ENCODE data around the gene STAC3. TPM values are rescaled to one million over a fixed set of nuclear protein-coding genes. Genes with fewer than 3 reads are reported as not detected.

The STAC3 gene
- total RNA-seq, 1 experiment from 2014 or later, result 2.8 TPM

DNA sequence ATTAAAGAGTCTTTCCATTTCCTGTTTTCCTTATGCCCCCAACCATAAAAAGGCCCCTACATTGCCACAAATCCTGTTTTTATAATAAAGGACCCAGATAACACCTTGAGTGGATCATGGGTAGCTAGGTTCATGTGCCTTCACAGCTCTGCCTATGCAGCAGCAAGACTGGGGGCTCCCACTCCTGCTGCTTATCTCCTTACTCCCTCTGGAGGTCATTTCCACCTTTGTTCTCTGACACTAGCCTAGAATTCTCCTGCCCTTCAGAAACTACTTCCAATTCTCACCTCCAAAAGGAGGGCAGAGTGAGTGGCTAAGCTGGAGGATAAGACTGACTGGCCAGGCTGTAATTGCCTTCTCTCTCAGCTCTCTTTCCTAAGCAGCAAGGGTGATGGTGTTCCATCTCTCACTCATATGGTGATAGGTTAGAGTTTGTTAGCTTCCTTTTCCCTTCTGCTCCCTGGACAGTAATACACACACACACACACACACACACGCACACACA lies 20.0 kb upstream of the STAC3 start:
- TF ChIP-seq, protein P1, sequence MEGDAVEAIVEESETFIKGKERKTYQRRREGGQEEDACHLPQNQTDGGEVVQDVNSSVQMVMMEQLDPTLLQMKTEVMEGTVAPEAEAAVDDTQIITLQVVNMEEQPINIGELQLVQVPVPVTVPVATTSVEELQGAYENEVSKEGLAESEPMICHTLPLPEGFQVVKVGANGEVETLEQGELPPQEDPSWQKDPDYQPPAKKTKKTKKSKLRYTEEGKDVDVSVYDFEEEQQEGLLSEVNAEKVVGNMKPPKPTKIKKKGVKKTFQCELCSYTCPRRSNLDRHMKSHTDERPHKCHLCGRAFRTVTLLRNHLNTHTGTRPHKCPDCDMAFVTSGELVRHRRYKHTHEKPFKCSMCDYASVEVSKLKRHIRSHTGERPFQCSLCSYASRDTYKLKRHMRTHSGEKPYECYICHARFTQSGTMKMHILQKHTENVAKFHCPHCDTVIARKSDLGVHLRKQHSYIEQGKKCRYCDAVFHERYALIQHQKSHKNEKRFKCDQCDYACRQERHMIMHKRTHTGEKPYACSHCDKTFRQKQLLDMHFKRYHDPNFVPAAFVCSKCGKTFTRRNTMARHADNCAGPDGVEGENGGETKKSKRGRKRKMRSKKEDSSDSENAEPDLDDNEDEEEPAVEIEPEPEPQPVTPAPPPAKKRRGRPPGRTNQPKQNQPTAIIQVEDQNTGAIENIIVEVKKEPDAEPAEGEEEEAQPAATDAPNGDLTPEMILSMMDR (conservative IDR thresholded peaks at IDR 0.05), result peak; percentile 53; the same call in 2 of the 3 replicates
- WGBS (ENCODE audit: extremely low coverage, insufficient read length, low lambda C conversion rate), result no CpG with 5 or more reads among the region's 1 CpG
- no peak overlapping the region for H2BK120ac ChIP-seq (ENCODE audit: low read depth, low read length, poor library complexity, severe bottlenecking)
- H3K9me3 ChIP-seq (ENCODE audit: control insufficient read depth, low read depth, low read length), result no peaks in the 10 kb centered on the region
- H3K4me2 ChIP-seq (ENCODE audit: insufficient read depth, insufficient read length, low read length), result no peak overlapping the region
- no peaks in the 10 kb centered on the region for H3K23me2 ChIP-seq (ENCODE audit: insufficient read length, low read depth, low read length, poor library complexity, severe bottlenecking)
- H4K5ac ChIP-seq (ENCODE audit: insufficient read length, low read depth, low read length), result no peak overlapping the region
- H3K27ac Mint-ChIP-seq, result peak overlapping the region in 2 of 3 experiments; percentile 4 to 52; a peak in 2 of 7 replicates
- no peak overlapping the region for H2AFZ ChIP-seq (ENCODE audit: low read length)
- no peak overlapping the region for H3K4me3 Mint-ChIP-seq
- H3K27me3 ChIP-seq (ENCODE audit: insufficient read depth, low read length), result no peaks in the 10 kb centered on the region
- H3K4ac ChIP-seq (ENCODE audit: low read depth, low read length), result no peak overlapping the region
- no peak overlapping the region for H4K8ac ChIP-seq (replicated peaks; ENCODE audit: insufficient read length, low read depth, low read length)
- no peak overlapping the region for H2BK15ac ChIP-seq (ENCODE audit: low read depth, low read length)
- H4K20me1 ChIP-seq (ENCODE audit: control insufficient read depth, insufficient read depth, insufficient read length), result no peaks in the 10 kb centered on the region
- no peaks in the 10 kb centered on the region for H3K27me3 Mint-ChIP-seq (ENCODE audit: low read depth)
- H3K79me2 ChIP-seq (ENCODE audit: insufficient read depth, low read length), result no peaks in the 10 kb centered on the region
- H3K36me3 Mint-ChIP-seq (ENCODE audit: insufficient read depth in 1 of 3, low read depth in 3 of 3), result peaks cover 9 to 45% (median 37%) of the 10 kb centered on the region in 3 experiments; a peak in 6 of 7 replicates
- no peaks in the 10 kb centered on the region for H3K9me3 Mint-ChIP-seq
- H3K4me1 Mint-ChIP-seq, result peaks cover 0 to 4% of the 10 kb centered on the region in 2 experiments; a peak in 1 of 4 replicates
- H3K27ac ChIP-seq (ENCODE audit: insufficient read length, low read depth, low read length), result no peak overlapping the region
- peak; percentile 58 for DNase-seq
- H3K23ac ChIP-seq (ENCODE audit: insufficient read length, low read depth, low read length), result no peak overlapping the region
- no peak overlapping the region for H3K9ac ChIP-seq (ENCODE audit: extremely low read depth, insufficient read length, low read length)
- H2BK20ac ChIP-seq (ENCODE audit: low read depth, low read length, poor library complexity, severe bottlenecking), result no peak overlapping the region
- H3K18ac ChIP-seq (ENCODE audit: insufficient read length, low read depth, low read length), result no peak overlapping the region
- H2AK5ac ChIP-seq (ENCODE audit: insufficient read length, low read length), result no peak overlapping the region
- no peaks in the 10 kb centered on the region for H3K79me1 ChIP-seq (ENCODE audit: insufficient read depth, low read depth, low read length, poor library complexity, severe bottlenecking)
- H2BK5ac ChIP-seq (ENCODE audit: insufficient read length, low read length), result no peak overlapping the region
- H3K4me1 ChIP-seq (ENCODE audit: insufficient read depth, low read length), result no peaks in the 10 kb centered on the region
- H3T11ph ChIP-seq (ENCODE audit: low read length), result no peak overlapping the region
- no peak overlapping the region for H4K91ac ChIP-seq (ENCODE audit: insufficient read length, low read depth, low read length)
- no peak overlapping the region for H3K56ac ChIP-seq (ENCODE audit: insufficient read length, low read depth, low read length)
- H3K14ac ChIP-seq (ENCODE audit: insufficient read depth, low read length), result no peak overlapping the region
- no peak overlapping the region for H2BK12ac ChIP-seq (ENCODE audit: insufficient read length, low read depth, low read length)

Measured in H9 (cell line).